ENCODE measurements around the gene PRKD2.
A peak's percentile ranks its signal among the peaks of the same experiment; 100 is the strongest.

DNA sequence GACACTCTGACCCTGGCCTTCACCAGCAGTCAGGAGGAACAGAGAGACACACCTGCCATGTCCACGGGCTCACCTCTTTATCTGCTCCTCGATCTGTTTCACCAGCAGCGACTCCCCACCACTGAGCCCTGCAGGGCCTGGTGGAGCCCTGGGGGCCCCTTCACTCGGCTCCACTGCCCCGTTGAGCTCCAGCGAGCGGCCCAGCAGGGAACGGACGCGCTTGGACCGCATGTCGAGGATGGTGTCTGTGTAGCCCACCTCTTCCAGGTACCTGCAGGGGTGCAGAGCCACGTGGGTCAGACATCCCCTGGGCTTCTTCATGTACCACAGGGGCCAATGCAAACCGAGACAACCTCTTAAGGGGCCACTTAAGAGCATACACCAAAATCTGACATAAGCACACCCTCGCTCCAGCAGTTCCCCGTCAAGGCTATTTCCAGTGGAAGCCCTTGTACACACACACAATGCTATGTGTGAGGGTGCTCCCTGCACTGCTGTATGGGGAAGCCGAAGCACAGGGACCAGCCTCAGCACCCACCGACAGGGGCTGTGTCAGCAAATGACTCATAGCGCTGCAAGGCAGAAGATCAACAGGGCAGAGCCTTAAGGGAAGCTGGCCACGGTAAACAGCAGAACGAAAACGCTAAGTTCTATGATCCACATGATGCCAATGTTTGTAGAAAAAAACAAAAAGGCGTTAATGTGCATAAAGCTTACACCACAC, 16.2 kb upstream of the PRKD2 start:
- TF ChIP-seq POLR2A (IDR thresholded peaks at IDR 0.05; ENCODE audit: low read depth, low read length) (0 out of 2 replicates have a peak, but pooled peaks have one; percentile 14), SPI1 (IDR thresholded peaks at IDR 0.05; ENCODE audit: borderline replicate concordance, insufficient read depth, low read depth, low read length) (no peak), LARP7 (IDR thresholded peaks at IDR 0.05) (no peak), ETV6 (conservative IDR thresholded peaks at IDR 0.05 in 1 of 2, IDR thresholded peaks at IDR 0.05 in 1 of 2; ENCODE audit: borderline replicate concordance in 1 of 2, low read depth in 1 of 2) (no peak), CBX5 (IDR thresholded peaks at IDR 0.05; ENCODE audit: low read depth) (no peak), ZNF274 (IDR thresholded peaks at IDR 0.05; ENCODE audit: insufficient read depth, insufficient read length) (no peak), MTA2 (IDR thresholded peaks at IDR 0.05; ENCODE audit: low read depth) (no peak)
- TF ChIP-seq, protein P1, sequence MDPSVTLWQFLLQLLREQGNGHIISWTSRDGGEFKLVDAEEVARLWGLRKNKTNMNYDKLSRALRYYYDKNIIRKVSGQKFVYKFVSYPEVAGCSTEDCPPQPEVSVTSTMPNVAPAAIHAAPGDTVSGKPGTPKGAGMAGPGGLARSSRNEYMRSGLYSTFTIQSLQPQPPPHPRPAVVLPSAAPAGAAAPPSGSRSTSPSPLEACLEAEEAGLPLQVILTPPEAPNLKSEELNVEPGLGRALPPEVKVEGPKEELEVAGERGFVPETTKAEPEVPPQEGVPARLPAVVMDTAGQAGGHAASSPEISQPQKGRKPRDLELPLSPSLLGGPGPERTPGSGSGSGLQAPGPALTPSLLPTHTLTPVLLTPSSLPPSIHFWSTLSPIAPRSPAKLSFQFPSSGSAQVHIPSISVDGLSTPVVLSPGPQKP (IDR thresholded peaks at IDR 0.05; ENCODE audit: low read depth, low read length): no peak
- TF ChIP-seq, protein P2, sequence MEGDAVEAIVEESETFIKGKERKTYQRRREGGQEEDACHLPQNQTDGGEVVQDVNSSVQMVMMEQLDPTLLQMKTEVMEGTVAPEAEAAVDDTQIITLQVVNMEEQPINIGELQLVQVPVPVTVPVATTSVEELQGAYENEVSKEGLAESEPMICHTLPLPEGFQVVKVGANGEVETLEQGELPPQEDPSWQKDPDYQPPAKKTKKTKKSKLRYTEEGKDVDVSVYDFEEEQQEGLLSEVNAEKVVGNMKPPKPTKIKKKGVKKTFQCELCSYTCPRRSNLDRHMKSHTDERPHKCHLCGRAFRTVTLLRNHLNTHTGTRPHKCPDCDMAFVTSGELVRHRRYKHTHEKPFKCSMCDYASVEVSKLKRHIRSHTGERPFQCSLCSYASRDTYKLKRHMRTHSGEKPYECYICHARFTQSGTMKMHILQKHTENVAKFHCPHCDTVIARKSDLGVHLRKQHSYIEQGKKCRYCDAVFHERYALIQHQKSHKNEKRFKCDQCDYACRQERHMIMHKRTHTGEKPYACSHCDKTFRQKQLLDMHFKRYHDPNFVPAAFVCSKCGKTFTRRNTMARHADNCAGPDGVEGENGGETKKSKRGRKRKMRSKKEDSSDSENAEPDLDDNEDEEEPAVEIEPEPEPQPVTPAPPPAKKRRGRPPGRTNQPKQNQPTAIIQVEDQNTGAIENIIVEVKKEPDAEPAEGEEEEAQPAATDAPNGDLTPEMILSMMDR (IDR thresholded peaks at IDR 0.05 in 2 of 3, conservative IDR thresholded peaks at IDR 0.05 in 1 of 3; ENCODE audit: control insufficient read depth in 2 of 3, extremely low read depth in 1 of 3, insufficient read depth in 1 of 3, low read depth in 3 of 3, low read length in 3 of 3): no peak

All from GM12878 (cell line).